Glomerular visceral epithelial cell (primary cell): ENCODE results near the gene CCDC61.

Experiments used
- DNase-seq: peaks from one replicate; pipeline ENCODE4 v3.0.0-alpha.2; 2016; ENCODE audit errors: extremely low spot score

The CCDC61 gene

DNA sequence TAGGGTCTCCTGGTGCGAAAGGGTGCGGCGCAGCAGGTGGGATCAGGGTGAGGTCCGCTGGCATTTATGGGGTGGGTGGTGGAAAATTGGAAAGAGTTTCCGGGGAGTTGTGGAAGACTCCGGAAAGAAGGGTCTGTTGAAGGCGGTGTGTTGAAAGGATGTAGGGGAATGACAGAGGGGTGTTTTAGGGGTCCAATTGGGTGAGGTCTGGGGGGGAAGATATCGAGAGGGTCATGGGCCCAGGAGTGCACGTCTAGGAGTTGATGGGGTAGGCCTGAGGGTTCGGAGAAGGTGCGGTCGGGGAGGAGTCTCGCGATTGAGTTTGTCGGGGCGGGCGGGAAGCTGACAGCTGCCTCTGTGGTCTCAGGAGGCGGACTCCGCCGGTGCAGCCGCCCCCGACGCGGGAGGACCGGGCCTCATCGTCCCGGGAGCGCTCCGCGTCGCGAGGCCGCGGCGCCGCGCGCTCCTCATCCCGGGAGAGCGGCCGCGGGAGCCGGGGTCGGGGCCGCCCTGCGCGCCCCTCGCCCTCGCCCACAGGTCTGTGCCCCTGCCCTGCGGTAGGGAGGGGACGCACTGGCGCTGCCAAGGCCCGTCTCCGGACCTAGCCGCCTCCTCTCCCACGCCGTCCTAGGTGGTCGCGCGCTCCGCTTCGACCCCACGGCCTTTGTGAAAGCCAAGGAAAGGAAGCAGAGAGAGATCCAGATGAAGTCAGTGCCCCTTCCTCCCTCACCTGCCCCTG lies 20.6 kb downstream of the CCDC61 start:
- no peak for DNase-seq

DNA sequence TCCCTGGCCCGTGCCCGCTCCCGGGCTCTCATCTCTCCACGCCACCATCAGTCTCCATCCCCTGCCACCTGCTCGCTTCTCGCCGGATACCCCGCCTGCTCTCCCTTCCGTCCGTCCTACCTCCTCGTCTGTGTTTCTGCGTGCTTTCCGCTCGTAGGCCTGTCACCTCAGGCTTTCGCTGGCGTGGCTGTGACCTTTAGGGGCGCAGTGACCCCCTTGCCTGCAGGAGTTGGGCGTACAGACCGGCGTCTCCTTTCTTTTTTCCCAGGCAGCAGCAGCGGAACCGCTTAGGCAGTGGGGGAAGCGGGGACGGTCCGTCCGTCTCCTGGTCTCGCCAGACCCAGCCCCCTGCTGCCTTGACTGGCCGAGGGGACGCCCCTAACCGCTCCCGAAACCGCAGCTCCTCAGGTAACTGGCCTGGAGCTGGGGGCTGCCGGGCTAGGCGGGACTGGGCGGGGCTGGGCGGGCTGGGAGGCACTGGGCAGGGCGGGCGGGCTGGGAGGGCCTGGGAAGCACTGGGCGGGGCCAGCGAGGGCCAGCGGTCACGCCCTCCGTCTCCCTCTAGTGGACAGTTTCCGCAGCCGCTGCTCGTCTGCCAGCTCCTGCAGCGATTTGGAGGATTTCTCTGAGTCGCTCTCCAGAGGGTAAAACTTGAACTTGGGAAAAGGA lies 21.3 kb downstream of the CCDC61 start:
- DNase-seq, result peak; percentile 82

DNA sequence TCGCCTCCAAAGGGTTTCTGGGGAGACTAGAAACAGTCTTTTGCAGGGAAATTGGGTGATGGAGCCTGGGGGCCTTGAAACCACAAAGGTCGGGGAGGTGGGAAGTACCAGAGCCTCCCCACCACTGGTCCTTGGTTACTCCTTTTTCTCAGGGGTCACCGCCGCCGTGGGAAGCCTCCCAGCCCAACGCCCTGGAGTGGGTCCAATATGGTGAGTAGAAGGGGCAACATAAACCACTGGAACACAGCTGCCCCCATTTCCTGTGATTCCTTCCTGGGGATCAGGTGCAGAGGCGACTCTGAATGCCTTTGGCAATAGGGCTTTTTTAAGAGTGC lies 21.8 kb downstream of the CCDC61 start:
- DNase-seq, result no peak

DNA sequence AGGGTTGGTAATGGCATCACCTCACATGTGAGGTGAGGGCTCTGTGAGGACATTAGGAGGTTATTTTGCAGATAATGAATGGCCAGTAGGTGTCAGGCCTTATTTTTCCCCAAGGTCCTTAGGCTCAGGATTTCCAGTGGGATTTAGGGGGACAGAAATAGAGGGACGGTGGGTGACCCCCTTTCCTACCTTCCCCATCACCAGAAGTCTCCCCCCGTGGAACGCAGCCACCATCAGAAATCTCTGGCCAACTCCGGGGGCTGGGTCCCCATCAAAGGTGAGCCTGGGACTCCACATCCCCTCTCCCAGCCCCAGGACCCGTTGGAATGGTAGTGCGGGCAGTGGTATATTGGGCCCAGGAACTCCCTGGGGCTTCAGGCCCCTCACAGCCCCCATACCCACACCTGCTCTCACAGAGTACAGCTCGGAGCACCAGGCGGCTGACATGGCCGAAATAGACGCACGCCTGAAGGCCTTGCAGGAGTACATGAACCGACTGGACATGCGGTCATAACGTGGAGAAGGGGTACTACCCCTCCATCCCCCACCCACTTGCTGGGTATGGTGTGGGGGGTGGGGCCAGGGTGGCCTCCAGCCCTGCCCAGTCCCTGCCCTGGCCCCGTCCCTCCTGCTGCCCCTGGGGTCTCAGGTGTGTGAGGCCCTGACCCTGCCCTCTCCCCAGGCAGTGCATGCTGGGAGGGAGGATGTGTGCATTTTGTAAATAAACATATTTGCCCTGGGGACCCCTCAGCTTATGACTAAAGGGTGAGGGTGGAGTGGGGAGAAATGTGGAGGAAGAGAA lies 22.8 kb downstream of the CCDC61 start:
- DNase-seq, result no peak

DNA sequence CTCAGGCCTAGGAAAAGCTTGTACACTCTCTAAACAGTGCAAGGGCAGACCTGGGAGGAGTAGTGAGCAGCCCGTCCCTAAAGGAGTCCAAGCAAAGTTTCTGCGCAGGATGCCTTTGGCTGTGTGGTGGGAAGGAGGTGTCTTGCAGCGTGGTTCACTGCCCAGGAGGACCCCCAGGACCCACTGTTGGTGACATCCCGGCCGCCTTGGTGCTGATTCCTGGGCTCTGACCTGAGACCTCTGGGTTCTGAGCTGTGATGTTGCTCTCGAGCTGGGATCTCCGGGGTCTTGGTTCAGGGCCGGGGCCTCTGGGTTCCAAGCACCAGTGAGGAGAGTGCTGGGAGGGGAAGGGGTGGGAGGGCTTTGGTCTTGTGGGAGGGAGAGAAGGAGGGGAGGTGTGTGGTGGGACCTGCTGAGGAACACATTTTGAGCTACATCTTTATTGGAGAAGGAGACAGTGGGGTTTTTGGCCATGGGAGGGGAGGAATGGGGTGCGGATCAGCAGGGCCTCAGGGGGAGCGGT lies 23.5 kb downstream of the CCDC61 start:
- DNase-seq, result no peak

DNA sequence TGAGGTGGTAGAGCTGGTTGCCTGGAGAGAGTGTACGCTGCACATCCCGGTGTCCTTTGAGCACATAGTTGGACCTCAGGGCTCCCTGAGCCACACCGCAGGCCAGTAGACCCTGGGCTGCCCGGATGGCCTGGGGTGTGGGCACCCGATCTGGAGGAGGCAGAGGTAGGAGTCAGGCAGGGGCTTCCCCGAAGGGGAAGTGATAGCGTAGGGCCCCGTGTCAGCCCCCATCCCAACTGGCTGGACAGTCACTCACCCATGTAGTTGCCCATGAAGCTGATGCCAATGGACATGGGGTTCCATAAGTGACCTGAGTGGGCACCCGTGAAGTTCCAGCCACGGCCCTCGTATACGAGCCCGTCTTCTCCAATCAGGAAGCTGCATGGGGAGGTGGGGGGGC lies 24.0 kb downstream of the CCDC61 start:
- no peak for DNase-seq

DNA sequence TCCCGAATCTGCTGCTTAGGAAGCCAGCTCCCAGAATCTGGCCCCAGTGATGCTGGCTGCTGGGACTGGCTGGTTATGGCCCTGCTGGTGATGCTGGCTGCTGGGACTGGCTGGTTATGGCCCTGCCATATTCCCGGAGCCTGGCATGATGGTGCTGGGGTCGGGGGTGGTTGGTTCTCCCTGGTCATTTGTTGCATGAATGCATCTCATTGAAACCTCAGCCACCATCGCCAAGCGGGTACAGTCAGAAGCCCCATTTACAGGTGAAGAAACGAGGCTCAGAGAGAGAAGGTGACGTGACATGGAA lies 25.5 kb downstream of the CCDC61 start:
- DNase-seq, result no peak

DNA sequence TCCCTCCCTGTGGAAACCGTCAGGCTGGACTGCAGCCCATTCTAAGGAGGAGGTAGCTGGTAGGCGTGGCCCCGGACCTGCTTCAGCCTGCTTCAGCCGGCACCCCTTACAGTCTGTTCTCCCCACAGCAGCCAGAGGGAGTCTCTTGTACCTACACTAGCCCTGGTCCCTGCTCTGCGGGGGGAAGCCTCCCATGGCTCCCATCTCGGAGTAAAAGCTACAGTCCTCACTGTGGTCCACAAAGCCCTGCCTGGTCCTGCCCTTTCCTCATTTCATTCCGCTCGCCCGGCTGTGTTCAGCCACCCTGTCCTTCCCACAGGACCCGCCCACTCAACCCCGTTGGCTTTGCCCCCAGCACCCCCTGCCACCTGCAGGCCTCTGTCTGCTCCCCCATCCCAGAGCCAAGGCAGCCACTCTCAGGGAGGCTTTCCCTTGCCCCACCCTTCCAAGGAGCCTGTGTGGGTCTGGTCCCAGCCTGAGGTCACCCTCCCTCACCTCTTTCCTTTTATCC lies 26.3 kb downstream of the CCDC61 start:
- DNase-seq, result no peak

DNA sequence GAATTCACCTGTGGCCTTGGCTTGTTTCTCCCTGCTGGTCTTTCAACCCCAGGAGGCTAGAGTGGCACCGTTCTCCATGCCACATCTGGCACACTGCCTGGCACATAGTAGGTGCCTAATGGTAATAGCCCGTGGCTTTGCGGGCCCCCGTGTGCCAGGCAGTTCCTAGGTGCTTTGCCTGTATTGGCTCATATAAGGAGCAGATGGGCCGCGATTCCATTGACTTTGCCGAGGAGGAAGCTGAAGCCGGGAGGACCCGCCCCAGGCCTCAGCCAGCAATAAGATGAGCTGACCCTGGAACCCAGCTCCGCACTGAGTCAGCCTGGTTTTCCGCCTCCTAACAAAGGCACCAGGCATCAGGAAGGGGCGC lies 26.8 kb downstream of the CCDC61 start:
- no peak for DNase-seq

DNA sequence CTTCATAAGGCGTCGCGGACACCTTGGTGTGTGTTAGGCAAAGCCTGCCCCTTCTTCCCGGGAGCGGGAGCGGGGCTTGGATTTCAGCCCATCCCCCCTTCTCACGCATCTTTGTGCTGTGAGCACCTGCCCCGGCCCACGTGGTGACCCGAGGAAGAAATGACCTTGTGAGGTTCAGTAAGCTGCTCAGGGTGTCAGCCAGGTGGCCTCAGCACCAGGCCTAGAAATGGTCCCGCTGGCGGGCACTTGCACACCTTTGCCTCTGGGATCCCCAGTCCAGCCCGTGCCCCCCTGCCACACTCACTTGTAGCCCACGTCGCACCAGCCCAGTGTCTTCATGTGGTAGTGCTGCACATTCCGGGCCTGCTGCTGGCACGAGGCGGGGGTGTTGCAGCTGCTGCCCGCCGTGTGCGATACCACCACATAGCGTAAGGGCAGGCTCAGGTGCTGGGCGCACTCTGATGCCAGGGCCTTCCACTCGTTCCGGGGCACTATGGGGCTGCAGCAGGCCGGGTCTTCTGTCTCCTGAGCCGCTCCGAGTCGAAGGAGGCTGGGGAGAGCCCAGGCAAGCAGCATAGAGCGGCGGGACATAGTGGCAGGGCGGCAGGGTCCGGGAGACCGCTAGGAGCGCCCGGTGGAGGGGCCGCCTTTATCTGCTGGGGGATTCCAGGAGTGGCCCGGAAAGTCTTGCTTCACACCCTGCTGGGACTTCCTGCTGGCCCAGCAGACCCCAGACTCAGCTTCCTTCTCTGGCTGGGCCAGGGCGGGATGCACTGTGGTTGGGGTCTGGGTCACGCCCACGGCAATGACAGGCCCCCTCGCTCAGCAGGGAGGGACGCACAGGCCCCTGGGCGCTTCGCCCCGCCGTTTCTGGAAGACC lies 27.4 kb downstream of the CCDC61 start, which contains the start of gene PGLYRP1:
PGLYRP1 (minus strand) TSS at position 623 of the 880 bp plus-strand sequence; CDS start at position 591, 32 bp downstream.
- no peak for DNase-seq

DNA sequence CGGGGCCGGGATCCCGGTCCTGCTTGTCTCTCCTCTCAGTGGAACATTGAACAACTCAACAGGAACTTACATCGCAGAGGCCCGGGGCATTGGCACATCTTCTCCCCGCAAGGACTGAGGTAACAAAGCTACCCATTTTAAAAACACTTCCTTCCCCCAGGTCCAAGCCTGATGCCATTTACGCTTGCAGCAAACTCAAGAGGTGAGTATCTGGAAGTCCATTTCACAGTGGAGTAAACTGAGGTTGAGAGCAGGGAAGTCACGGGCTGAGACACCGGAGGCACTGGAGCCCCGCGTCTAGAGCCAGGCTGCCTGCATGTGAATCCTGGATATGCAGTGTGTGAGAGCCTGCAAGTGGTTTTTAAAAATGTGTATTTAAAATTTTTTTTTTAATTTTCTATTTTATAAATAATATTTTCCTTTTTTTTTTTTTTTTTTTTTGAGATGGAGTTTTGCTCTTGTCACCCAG lies 28.1 kb downstream of the CCDC61 start:
- DNase-seq, result no peak

DNA sequence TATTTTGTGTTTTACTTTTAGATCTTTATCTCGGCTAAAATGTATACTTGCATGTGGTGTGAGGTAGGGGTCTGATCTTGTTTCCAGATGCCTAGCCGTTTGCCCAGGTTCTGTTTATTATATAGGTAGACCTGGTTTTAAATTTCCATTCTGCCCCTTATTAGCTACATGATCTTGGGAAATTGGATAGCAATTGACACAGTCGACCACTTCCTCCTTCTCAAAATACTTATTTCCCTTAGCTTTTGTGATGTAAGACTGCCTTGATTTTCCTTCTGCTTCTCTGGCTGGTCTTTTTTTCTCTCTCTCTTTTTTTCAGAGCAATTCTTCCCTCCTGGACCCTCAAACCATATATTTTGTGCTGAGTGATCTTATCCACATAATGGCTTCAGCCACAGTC lies 30.6 kb downstream of the CCDC61 start:
- no peak for DNase-seq

DNA sequence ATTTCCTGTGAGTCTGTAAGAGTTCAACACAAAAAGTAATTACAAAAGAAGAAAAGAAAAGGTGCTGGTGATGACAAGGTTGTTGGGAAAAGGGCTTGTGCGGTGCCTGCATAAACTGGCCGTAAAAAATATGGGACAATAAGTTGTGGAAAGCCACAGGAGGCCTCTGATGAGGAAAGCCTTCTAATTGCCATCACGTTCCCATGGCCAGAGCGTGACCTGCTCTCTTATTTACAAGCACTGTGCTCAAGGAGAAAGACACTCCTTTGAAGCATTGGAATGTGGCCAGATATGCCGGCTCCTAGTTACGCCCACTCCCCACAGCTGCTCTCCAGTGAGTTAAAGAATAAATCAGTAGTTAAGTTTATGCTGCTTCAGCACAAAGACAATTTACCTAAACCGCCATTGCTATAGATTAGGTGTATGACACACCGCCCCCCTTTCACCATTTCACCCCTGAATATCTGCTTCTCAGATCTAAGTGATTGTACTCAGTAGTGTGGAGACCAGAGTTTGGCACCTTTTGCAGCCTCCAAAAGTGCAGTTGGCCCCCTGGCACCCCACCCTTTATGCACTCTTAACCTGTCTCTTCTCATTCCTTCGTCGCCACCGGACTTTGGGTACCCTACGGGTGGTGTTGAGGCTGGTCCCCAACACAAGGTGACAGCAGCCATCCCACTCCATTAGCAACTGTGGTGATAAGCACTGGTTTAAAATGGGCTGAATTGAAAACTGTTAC lies 35.7 kb downstream of the CCDC61 start:
- no peak for DNase-seq

DNA sequence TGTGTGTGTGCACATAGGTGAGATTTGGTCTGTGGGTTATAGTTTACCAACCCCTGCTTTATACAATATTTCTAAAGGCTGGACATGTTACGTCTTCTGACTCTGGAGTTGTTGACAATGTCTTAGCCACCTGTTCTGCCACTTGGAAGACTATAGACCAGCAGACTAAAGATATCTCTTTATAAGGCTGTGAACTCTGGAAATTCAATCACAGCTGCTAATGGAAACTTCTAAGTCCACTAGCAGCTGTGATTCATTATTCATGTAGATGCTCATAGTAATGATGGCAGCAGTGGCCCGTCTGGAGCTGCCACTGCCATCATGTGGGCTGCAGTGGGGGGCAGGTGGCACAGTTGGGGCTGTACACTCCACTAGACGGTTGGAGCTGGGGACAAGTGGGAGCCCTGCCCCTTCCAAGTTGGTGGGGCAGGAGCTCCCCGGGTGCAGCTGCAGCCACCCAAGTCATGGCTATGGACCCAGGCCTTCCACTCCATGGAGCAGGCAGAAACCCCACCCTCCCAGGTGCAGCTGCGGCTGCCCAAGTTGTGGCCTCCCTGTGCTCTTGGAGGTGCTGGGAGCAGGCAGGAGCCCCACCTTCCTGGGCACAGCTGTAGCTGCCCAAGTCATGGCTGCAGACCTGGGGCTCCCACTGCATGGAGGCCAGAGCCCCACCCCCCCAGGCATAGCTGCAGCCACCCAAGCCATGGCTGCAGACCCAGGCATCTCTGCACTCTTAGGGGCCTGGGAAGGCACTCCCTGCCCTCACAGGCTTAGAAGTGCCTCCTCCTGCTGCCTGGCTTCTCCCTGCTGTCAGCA lies 36.7 kb downstream of the CCDC61 start:
- DNase-seq, result no peak

DNA sequence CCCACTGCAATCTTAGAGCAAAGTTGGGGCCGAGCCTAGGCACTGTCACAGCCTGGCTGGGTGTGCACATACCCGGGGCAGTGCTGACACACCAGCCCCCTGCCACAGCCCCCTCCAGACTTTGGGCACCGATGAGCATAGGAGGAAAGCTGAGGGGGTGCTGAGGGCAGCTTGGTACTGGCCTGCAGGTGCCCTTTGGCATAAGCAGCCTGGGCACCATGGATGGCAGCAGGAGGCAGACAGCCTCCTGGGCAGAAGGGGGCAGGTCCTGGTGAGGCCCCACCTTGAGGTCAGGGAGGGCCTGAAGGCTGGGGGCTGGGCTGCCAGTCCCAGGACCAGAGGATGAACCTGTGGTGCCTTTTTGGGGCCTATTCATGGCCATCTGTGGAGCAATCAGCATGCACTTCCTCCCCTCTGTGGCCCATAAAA lies 37.3 kb downstream of the CCDC61 start:
- DNase-seq, result no peak

DNA sequence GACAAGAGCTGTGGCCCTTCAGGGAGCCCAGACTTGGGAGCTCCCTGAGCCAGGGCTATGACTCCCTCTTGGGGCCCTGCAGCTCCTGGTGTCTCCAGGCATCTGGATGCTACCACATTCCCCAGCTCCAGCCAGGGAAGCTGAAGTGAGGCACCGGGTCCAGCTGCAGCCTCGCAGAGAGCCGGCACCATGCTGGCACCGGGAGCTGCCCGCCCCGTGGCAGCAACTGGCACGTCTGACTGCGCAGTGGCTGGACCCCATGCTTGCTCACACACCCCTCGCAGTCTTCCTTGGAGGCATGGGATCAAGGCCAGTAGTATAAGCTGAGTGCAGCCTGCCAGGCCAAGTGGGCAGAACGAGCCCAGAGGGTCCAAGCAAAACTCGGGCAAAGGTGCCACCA lies 38.1 kb downstream of the CCDC61 start:
- no peak for DNase-seq

DNA sequence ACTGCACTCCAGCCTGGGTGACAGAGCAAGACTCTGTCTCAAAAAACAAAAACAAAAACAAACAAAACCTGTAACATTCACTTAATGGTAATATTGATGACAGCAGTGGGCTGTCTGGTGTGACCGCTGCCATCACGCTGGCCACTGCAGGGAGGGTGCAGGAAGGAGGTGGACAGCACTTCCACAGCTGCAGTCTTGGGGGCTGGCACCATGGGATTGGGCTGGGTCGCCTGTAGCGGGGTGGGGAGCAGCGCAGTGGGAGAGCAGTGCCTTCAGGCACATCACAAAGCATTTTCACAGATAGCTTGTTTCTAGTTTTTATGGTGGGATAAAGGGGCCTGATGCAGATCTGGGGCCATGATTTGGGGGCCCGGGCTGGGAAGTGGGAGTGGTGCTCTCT lies 40.3 kb downstream of the CCDC61 start:
- DNase-seq, result no peak

DNA sequence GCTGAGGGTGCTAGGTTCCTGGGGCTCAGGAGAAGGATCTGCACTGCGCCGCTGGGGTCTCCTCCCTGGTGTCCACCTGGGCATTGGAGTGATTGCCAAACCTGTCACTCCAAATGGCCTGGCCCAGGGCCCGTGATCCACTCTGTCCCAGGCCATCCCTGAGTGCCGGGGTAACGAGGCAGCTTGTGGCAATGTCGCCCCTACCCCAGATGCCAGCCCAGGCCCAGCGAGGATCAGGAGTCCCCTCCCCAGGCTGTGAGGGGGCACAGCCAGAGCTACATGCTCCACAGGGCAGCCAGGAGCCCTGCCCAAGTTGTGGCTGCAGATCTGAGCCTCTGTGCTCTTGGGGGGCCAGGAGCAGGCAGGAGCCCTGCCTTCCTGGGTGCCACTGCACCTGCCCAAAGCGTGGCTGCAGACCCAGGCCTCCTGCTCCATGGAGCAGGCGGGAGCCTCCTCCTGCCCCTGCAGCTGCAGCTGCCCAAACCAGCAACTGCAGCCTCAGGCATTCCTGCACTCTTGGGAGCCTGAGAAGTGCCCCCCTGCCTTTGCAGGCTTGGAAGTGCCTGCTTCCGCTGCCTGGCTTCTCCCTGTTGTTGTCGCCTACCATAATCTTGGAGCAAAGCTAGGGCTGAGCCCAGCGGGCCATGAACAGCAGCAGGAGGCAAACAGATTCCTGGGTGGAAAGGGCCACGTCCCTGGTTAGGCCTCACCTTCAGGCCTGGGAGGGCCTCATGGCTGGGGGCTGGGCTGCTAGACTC lies 40.9 kb downstream of the CCDC61 start:
- DNase-seq, result no peak

DNA sequence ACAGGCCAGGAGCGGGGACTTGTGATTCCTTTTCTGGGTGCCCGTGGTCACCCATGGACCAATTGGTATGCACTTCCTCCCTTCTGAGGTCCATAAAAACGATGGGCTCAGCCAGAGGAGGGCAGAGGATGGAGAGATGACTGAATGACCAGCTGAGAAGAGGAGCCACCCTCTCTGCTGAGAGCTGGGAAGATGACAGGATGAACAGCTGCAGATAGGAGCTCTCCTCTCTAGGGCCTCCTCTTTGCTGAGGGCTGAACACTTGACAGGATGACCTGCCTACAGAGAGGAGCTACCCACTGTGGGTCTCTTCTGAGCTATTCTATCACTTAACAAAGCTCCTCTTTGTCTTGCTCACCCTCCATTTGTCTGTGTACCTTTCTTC lies 41.5 kb downstream of the CCDC61 start:
- no peak for DNase-seq
